GM18873 (cell line): Measurements from ENCODE around the gene DPYD.

Source experiments
- ATAC-seq: cut with Tn5 transposase; IDR thresholded peaks from one replicate; pipeline ENCODE4 v1.9.1; 2021; ENCODE audit warnings: mild to moderate bottlenecking, moderate library complexity, moderate number of reproducible peaks; ENCODE audit not compliant: unreplicated experiment, low FRiP score

Gene DPYD

DNA sequence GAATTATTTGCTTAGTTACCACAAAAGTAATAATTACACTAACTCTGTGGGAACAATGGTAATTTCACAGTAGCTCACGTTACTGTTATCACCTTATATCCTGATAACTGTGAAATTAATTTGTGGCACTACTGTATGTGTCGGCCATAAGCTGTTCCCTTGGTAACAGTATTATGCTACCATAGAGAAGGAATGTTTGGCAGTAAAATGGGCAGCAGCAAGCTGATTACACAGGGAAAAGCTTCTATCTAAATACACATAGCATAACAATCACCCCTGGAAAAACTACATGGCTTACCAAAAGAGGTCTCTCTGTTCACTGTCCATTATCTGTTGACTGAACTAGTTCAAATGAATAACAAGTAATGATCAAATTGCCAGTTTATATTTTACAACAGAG is 124.1 kb downstream of the DPYD start:
- no peak for ATAC-seq

DNA sequence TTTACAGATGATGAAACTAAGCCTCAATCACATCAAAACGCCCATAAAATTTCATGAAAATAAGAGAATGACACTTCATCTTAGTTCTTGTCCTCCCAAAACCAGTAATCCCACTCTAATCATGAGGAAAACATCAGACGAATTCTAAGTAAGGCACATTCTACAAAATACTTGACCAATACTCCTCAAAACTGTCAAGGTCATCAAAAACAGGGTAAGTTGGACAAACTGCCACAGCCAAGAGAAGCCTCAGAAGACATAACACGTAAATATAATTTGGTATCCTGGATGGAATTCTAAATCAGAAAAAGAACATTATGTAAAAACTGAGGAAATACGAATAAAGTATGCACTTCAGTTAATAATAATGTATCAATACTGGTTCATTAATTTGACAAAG is 128.2 kb downstream of the DPYD start:
- no peak for ATAC-seq

DNA sequence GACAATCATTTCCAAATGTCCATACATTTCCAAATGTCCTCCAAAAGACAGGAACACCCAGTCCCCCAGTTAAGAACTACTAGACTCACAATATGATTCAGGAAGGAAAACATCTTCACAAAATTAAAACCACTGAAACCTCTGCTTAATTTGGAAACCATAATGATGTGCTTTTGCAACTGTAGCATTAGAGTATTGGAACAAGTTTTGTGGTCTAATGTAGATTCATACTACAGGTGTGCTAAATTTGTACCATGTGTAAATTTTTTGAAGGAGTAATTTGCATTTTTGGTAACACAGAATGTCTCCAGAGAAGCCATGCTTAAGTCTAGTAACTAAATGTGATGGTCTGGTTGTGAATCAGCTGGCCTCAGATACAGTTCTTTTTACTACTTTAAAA is 129.6 kb downstream of the DPYD start:
- ATAC-seq: no peak

- ATAC-seq: no peak
These were observed 133.6 kb downstream of the DPYD start for GRCh38 chr1:97787231-97787630.

DNA sequence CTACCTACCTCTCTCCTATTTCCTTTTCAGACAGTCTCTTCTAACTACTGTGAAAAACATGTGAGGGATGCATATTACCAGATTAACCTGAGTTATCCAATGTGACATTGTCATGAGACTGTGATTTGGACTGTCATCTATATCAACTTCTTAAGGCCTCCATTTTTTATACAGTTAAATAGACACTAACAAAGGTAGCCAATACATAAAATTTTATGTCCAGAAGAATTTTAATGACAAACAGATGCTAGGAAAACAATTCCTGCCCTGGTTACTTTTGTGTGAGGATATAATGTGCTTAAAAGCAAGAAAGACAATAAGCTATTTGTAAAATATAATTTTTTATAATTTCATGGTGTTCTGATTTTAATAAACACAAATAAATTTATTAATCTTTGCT is 136.2 kb downstream of the DPYD start:
- no peak for ATAC-seq

DNA sequence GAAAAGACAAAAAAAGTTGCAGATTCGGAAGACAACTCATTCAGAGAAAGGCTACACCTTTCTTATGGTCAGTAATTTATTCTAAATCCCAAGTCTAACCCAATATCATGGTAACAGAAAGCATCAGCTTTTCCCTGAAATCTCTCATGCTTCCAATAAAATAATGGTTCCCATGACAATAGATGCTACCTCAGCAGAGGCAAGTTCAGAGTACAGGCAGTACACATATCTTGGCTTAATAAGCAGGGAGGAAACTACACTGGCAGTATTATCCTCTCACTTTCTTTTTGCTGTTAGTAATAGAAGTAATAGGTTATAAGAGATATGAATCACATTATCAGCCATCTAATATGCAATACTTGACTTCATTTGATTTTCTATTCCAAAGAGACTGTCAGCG is 137.1 kb downstream of the DPYD start:
- no peak for ATAC-seq

- ATAC-seq: no peak
These were observed 139.0 kb downstream of the DPYD start for GRCh38 chr1:97781762-97782337.

GRCh38 chr1:97780884-97781283 is 139.9 kb downstream of the DPYD start:
- ATAC-seq: no peak

DNA sequence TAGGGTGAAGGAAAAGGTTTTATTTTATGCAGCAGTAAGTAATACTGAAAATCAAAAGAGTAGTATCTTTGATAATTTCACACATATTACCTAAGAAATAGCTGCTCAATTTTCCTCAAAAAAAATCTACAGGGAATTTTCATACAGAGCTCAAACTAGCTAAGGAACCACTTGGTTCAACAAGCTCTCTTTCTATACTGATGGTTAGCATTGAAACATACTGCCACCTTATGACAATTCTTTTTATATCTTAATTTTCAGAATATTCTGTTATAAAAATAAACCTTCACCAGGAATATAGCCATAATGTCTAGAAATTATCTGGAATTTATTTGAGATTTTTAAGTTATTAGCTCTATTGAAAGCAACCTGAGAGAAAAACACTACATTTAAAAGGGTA is 142.1 kb downstream of the DPYD start:
- no peak for ATAC-seq

DNA sequence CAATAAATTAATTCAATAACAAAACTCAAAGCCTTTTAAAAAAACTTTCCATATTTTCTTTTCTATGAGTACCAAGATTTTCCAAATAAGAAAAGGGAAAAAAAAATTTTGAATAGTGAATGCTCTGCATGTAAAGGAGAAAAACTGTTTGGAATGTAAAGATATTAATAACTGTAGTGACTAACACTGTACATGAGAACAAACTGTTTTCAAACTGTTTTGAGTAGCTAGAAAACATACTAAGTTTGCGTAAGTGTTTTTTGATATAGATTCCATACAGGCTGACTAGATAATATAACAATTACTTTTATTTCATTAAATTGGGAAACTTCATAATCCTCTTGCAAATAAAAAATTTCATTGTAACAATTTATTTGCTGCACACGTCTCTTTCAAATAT is 150.5 kb downstream of the DPYD start:
- no peak for ATAC-seq

- no peak for ATAC-seq
These were observed 153.5 kb downstream of the DPYD start for GRCh38 chr1:97767381-97767780.

DNA sequence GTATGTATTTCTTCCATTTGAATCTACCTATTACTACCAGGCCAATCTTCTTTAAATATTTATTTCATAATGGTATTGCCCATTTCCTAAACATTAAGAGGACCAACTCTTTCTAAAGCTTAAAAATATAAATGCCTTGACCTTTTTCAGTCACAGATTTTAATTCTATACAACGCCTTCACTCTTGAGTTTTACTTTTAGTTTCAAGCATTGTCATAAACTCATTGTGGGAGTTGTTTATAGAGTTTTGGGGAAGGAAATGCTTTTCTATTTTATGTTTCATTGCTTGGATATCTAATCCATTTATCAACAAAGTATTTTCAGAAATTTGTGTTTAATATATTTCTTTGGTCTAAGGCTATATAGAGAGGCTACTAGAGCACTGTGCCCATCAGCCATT is 155.8 kb downstream of the DPYD start:
- no peak for ATAC-seq

DNA sequence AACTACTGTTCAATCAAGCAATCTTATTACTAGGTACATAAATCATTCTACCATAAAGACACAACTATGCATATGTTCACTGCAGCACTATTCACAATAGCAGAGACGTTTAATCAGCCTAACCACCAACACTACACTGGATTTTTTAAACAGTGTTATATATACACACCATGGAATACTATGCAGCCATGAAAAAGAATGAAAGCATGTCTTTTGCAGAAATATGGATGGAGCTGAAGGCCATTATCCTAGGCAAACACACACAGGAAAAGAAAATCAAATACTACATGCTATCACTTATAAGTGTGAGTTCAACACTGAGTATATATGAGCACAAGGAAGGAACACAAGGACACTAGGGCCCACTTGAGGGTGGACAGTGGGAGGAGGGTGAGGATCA is 159.2 kb downstream of the DPYD start:
- ATAC-seq: no peak

GRCh38 chr1:97759078-97759477 is 161.8 kb downstream of the DPYD start:
- no peak for ATAC-seq

- no peak for ATAC-seq
These were observed 162.2 kb downstream of the DPYD start for GRCh38 chr1:97758541-97759057.

DNA sequence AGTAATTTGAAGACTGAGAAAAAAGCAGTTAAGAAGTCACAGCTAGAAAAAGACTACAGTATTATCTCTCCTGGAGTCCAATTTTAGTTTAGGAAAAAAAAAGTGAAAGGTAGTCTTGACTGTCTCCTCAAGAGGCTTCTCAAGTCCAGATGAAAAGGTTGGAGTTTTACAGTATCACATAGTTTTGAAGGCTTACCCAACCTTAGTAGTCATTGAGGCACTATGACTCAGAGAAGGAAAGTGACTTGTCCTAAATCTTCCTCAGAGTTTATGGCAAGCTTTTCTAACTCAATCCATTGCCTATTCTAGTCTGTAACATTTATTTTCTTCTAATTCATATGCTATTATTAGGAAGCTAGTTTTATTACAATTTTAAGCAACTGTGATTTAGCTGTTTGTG is 174.9 kb downstream of the DPYD start:
- no peak for ATAC-seq

- ATAC-seq: no peak
These were observed 175.9 kb downstream of the DPYD start for GRCh38 chr1:97744977-97745376.

DNA sequence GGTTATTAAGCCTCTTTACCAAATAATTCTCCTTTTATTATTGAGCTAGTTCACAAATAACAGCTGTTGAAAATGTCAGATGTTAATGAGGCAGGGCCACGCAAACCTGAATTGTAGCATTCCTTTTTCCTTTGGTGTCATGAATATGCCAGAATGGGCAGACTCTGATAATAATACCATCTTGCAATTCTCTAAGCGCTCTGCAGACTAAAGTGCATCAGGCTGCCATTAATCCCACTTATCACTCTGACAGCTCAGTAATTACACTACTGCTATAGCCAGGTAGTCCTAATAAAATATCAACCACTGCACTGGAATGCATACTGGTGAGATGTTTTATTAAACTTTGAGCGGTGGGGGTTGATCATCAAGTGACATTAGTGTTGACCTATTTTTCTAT is 177.7 kb downstream of the DPYD start:
- ATAC-seq: no peak

- ATAC-seq: no peak
These were observed 179.9 kb downstream of the DPYD start for GRCh38 chr1:97740891-97741290.

DNA sequence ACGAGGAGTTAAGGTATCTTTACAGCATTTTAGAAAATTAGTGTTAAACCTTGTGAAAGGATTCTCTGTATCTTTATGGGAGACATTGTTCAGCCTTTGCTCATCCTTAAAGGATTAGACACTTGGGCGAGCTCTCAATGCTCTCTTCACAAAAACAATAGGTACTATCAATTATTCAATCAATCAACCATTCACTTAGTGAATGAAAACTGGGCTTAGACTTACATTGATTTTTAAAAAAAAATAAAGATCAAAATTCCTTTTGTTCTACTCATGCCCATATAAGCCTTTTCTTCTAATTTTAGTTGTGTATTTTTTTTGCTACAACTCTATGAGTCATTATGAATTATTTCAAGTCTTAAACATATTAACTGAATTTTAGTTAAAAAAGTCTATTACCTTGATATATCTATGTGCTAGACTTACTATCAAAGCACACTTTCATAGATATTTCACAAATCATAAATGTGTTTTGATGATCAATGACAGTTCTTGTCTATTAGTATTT is 181.2 kb downstream of the DPYD start:
- ATAC-seq: no peak

GRCh38 chr1:97738270-97738669 is 182.6 kb downstream of the DPYD start:
- ATAC-seq: no peak

DNA sequence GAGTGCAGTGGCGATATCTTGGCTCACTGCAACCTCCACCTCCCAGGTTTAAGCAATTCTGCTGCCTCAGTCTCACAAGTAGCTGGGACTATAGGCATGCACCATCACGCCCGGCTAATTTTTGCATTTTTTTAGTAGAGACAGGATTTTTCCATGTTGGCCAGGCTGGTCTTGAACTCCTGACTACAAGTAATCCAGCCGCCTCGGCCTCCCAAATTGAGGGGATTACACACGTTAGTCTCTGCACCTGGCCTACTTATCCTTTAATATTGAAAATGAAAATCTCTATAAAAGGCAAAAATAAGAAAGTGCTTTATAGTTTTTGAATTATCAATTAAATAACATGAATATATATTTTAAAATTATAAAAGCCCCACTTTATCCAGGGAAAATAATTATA is 190.6 kb downstream of the DPYD start:
- ATAC-seq: no peak

- ATAC-seq: no peak
These were observed 192.4 kb downstream of the DPYD start for GRCh38 chr1:97728436-97728835.
